Activated naive CD8-positive, alpha-beta T cell treated with anti-CD3 and anti-CD28 coated beads, Interleukin-2, amount 10 ng/mL, durations not matched to agents 7 days and 5 days (primary cell): ENCODE results near the gene GAK. TPM values are rescaled to one million over a fixed set of nuclear protein-coding genes. Genes with fewer than 3 reads are reported as not detected.
"Not testable (repeated sequence)": the region's sequence is repeated elsewhere in the genome, so short reads cannot be mapped to it uniquely, and the experiment has no call there.

Experiments used
- ATAC-seq: fragments of 150-1000 bp; cut with Tn5 transposase; one replicate; pipeline ENCODE4 v1.10.0; 2021; ENCODE audit warnings: low read depth, moderate library complexity
- POLR2A ChIA-PET: fragments of 350-600 bp; sonication (Branson Sonifier 250); formaldehyde crosslinking; loops from one replicate; lab custom pipeline; 2021; ENCODE audit warnings: antibody characterized with exemption; lab: Charles Lee
- DNase-seq: peaks from one replicate; pipeline ENCODE4 v3.0.0; 2021
- H3K27ac Mint-ChIP-seq: one replicate; pipeline ENCODE4 v1.8.0; 2022; ENCODE audit warnings: mild to moderate bottlenecking, mixed read lengths
- H3K27me3 Mint-ChIP-seq: one replicate; pipeline ENCODE4 v1.8.0; 2022; ENCODE audit warnings: mild to moderate bottlenecking, moderate library complexity, mixed read lengths
- H3K36me3 Mint-ChIP-seq: one replicate; pipeline ENCODE4 v1.8.0; 2021; ENCODE audit warnings: mild to moderate bottlenecking, mixed read lengths
- H3K4me1 Mint-ChIP-seq: one replicate; pipeline ENCODE4 v1.8.0; 2021; ENCODE audit warnings: mixed read lengths
- H3K4me3 Mint-ChIP-seq: one replicate; pipeline ENCODE4 v1.8.0; 2022; ENCODE audit warnings: mild to moderate bottlenecking, moderate library complexity, mixed read lengths
- H3K9me3 Mint-ChIP-seq: one replicate; pipeline ENCODE4 v1.8.0; 2021; ENCODE audit warnings: mixed read lengths
- total RNA-seq, 2 experiments: library from RNA; stranded (reverse); gene quantifications; one replicate each; pipeline ENCODE4 v1.2.3, GENCODE V29; 2021

Gene GAK
- total RNA-seq, 2 experiments from 2014 or later, result 169 to 182 TPM

DNA sequence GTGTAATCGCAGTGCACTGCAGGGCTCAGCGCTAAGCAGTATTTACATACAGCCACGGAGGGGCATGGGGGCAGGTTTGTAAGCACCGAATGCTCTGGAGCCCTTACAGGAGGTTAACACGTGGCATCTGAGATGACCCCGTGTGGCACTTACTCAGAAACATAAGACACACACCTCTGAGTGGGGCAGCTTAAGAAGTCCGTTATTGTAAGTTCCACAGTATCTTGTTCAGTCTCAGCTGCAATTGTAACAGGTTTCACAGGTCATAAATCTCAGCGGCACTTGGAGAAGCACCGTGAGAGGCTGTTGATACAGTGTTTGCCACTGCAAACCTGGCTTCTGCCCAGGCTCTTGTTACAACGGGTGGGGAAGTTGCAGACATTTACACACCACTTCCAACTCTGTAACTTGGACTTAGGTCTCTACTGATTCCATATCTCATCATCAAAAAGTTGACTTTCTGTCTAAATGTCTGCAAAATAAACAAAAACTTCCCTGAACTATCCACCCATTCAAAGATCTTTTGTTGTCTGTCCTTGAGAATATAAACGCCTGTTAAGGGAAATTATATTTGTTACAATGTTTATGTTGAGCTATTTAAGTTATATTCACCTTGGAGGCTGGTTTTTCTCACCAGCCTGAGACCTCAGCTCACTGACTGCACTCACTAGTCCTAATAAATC is 116.5 kb downstream of the GAK start:
- H3K36me3 Mint-ChIP-seq, result no peaks in the 10 kb centered on the region
- peaks cover 42% of the 10 kb centered on the region for H3K27me3 Mint-ChIP-seq
- no peaks in the 10 kb centered on the region for H3K9me3 Mint-ChIP-seq
- no peak overlapping the region for H3K4me3 Mint-ChIP-seq
- DNase-seq (no peak), ATAC-seq (no peak)
- no peak overlapping the region for H3K27ac Mint-ChIP-seq
- H3K4me1 Mint-ChIP-seq, result no peaks in the 10 kb centered on the region
- POLR2A ChIA-PET, result no interaction called here

- DNase-seq (no peak), ATAC-seq (no peak)
- no peak overlapping the region for H3K27ac Mint-ChIP-seq
- H3K36me3 Mint-ChIP-seq, result no peaks in the 10 kb centered on the region
- no peak overlapping the region for H3K4me3 Mint-ChIP-seq
- H3K4me1 Mint-ChIP-seq, result no peaks in the 10 kb centered on the region
- POLR2A ChIA-PET, result no interaction called here
- peaks cover 42% of the 10 kb centered on the region for H3K27me3 Mint-ChIP-seq
- H3K9me3 Mint-ChIP-seq, result no peaks in the 10 kb centered on the region
These were observed 117.7 kb downstream of the GAK start for GRCh38 chr4:814312-814850.

DNA sequence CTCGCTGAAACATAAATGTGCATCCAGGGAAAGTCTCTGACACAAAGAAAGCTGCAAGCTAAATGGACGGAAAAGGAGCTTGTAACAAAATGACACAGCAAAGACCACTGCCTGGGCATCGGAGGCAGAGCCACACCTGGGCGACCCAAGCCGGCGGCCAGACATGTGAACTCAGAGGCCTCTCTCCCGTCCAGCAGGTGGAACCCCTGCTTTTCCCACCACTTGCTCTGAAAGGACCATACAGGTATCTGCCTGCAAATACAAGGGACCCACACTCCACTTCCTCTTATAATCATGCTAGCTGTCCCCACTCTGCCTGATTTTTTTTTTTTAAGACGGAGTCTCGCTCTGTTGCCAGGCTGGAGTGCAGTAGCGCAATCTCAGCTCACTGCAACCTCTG is 118.2 kb downstream of the GAK start:
- POLR2A ChIA-PET, result no interaction called here
- Mint-ChIP-seq H3K4me1 (no peaks in the 10 kb centered on the region), H3K9me3 (no peaks in the 10 kb centered on the region), H3K4me3 (no peak overlapping the region), H3K27me3 (peaks cover 42% of the 10 kb centered on the region), H3K36me3 (no peaks in the 10 kb centered on the region), H3K27ac (no peak overlapping the region)
- no peak for ATAC-seq
- DNase-seq, result no peak

- Mint-ChIP-seq H3K4me3 (no peak overlapping the region), H3K27ac (no peak overlapping the region), H3K9me3 (peaks cover 2% of the 10 kb centered on the region), H3K4me1 (no peaks in the 10 kb centered on the region), H3K27me3 (peaks cover 36% of the 10 kb centered on the region), H3K36me3 (no peaks in the 10 kb centered on the region)
- DNase-seq (no peak), ATAC-seq (no peak)
- POLR2A ChIA-PET, result no interaction called here
These were observed 123.1 kb downstream of the GAK start for GRCh38 chr4:808860-809570.

- no peaks in the 10 kb centered on the region for H3K4me1 Mint-ChIP-seq
- H3K4me3 Mint-ChIP-seq, result no peak overlapping the region
- no peak overlapping the region for H3K27ac Mint-ChIP-seq
- DNase-seq (no peak), ATAC-seq (no peak)
- POLR2A ChIA-PET, result no interaction called here
- peaks cover 3% of the 10 kb centered on the region for H3K9me3 Mint-ChIP-seq
- no peaks in the 10 kb centered on the region for H3K36me3 Mint-ChIP-seq
- peaks cover 27% of the 10 kb centered on the region for H3K27me3 Mint-ChIP-seq
These were observed 124.3 kb downstream of the GAK start for GRCh38 chr4:807792-808191.

DNA sequence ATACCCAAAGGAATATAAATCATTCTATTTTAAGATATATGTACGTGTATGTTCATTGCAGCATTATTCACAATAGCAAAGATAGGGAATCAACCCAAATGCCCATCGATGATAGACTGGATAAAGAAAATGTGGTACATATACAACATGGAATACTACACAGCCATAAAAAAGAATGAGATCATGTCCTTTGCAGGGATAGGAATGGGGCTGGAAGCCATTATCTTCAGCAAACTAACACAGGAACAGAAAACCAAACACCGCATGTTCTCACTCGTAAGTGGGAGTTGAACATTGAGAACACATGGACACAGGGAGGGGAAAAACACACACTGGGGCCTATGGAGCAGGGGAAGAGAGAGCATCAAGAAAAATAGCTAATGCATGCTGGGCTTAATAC is 125.1 kb downstream of the GAK start:
- H3K9me3 Mint-ChIP-seq, H3K27ac Mint-ChIP-seq, POLR2A ChIA-PET, H3K36me3 Mint-ChIP-seq, H3K4me1 Mint-ChIP-seq, ATAC-seq, H3K4me3 Mint-ChIP-seq, DNase-seq: not testable (repeated sequence)
- peaks cover 22% of the 10 kb centered on the region for H3K27me3 Mint-ChIP-seq

DNA sequence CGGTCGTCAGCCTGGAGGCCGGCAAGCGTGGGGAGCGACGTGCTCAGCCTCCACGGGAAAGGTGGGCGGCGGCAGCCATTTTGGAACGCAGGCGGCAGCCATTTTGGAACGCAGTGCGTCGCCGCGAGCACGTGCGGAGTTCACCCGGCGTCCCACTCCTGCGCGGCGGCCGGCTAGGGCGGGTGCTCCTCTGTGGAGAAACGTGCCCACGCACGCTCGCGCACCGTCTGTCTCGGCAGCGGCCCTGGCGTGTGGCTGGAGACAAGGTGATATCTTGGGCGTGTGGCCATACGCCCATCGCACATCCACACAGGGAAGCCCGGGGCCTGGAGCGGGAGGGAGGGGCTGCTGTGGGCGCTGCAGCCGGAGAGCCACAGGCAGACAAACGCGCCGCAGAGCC is 127.3 kb downstream of the GAK start:
- no peaks in the 10 kb centered on the region for H3K36me3 Mint-ChIP-seq
- DNase-seq (no peak), ATAC-seq (no peak)
- no peak overlapping the region for H3K27ac Mint-ChIP-seq
- H3K4me3 Mint-ChIP-seq, result no peak overlapping the region
- H3K4me1 Mint-ChIP-seq, result peaks cover 4% of the 10 kb centered on the region
- POLR2A ChIA-PET, result no interaction called here
- H3K9me3 Mint-ChIP-seq, result peaks cover 7% of the 10 kb centered on the region
- peaks cover 16% of the 10 kb centered on the region for H3K27me3 Mint-ChIP-seq

- ATAC-seq, result no peak
- H3K36me3 Mint-ChIP-seq, result no peaks in the 10 kb centered on the region
- H3K27ac Mint-ChIP-seq, result no peak overlapping the region
- DNase-seq, result no peak
- H3K4me1 Mint-ChIP-seq, result peaks cover 13% of the 10 kb centered on the region
- H3K27me3 Mint-ChIP-seq, result peaks cover 16% of the 10 kb centered on the region
- POLR2A ChIA-PET, result no interaction called here
- H3K4me3 Mint-ChIP-seq, result no peak overlapping the region
- peaks cover 7% of the 10 kb centered on the region for H3K9me3 Mint-ChIP-seq
These were observed 128.2 kb downstream of the GAK start for GRCh38 chr4:803884-804283.

DNA sequence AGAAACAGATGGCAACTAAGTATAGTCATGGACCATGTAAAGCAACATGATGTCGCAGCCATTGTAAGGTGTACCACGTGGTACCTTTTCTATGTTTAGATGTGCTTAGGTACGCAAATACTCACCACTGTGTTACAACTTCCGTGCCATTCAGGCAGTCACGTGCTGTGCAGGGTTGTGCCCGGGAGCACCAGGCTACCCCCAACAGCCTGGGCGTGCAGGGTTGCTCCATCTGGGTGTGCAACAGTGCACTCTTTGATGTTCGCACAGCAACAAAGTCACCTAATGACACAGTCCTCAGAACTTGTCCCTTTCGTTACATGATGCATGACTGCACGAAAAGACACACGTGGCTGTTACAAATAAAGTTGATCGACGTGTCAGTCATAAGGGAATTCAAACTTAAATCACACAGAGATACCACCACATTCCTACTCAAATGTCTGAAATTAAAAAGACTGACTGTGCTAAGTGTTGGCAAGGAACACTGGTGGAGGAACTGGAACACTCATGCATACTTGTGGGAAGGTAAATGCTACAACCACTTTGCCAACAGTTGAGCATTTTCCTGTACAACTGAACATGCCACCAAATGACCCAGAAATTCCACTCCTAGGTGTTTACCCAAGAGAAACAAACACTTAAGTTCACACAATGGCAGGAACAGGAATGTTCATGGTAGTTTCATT is 130.5 kb downstream of the GAK start:
- Mint-ChIP-seq H3K36me3 (no peaks in the 10 kb centered on the region), H3K27ac (no peak overlapping the region), H3K4me1 (peaks cover 19% of the 10 kb centered on the region), H3K4me3 (no peak overlapping the region), H3K27me3 (peaks cover 20% of the 10 kb centered on the region), H3K9me3 (peaks cover 7% of the 10 kb centered on the region)
- POLR2A ChIA-PET, result no interaction called here
- DNase-seq (no peak), ATAC-seq (no peak)

Other genes starting within 250 kb of the GAK start
- 1 to 10 TPM; 2.0 to 2.1 TPM for gene SLC49A3, start 243.2 kb downstream of the GAK start, total RNA-seq
- gene PCGF3, start 226.5 kb downstream of the GAK start, total RNA-seq, result 10 to 100 TPM; 45.4 to 51.6 TPM
- 1 to 10 TPM; 3.7 to 5.0 TPM for gene CPLX1, start 106.2 kb downstream of the GAK start, total RNA-seq
- 10 to 100 TPM; 38.2 to 39.8 TPM for gene TMEM175, start 144 bp upstream of the GAK start, total RNA-seq
- 10 to 100 TPM; 31.3 to 32.4 TPM for gene DGKQ, start 41.3 kb upstream of the GAK start, total RNA-seq
- 10 to 100 TPM; 37.5 to 38.7 TPM for gene IDUA, start 54.7 kb upstream of the GAK start, total RNA-seq
- under 1 TPM; 0.25 to 0.65 TPM for gene SLC26A1, start 61.1 kb upstream of the GAK start, total RNA-seq
- 10 to 100 TPM; 15.5 to 19.1 TPM for gene FGFRL1, start 79.3 kb upstream of the GAK start, total RNA-seq
- gene RNF212, start 181.2 kb upstream of the GAK start, total RNA-seq, result 1 to 10 TPM; 7.3 to 8.1 TPM
- 10 to 100 TPM; 18.5 to 18.8 TPM for gene SPON2, start 240.3 kb upstream of the GAK start, total RNA-seq